ENCODE results near the gene PTPN22.

PTPN22 gene

DNA sequence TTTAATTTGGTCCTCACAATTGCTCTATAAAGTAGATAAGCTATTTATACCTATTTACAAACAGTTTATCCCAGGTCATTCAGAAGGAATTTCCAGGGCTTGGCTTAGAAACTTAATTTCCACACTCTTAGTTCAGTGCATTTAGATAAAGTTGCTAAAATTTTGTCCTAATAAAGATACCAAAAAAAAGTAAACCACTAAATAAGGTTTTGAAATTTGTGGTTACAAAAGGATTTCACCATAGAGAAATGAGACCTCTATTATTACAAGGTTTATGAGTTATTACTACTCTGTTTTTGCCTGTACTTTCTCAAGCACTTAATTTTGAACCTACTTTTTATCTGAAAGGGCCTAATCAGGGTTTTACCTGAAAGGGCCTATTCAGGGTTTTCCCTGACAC, 22.4 kb downstream of the PTPN22 start:
- no peak for DNase-seq

- DNase-seq: no peak
Observed at GRCh38 chr1:113846391-113847035, 25.0 kb downstream of the PTPN22 start.

- DNase-seq: no peak
Observed at GRCh38 chr1:113836534-113836933, 35.0 kb downstream of the PTPN22 start.

GRCh38 chr1:113835686-113836290, 35.7 kb downstream of the PTPN22 start:
- peak in 2 of 5 experiments; percentile 35 to 59 for DNase-seq

DNA sequence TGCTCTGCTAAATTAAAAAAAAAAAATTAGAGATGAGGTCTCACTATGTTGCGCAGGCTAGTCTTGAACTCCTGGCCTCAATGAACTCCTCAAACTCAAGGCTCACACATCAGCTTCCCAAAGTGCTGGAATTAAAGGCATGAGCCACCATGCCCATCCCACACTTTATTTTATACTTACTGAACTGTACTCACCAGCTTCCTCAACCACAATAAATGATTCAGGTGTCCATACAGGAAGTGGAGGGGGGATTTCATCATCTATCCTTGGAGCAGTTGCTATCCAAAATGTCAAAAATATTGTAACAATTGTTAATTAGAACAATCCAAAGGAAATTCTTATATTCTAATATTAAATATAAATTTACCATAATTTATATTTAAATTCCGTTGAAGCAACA, 36.8 kb downstream of the PTPN22 start:
- DNase-seq: no peak

DNA sequence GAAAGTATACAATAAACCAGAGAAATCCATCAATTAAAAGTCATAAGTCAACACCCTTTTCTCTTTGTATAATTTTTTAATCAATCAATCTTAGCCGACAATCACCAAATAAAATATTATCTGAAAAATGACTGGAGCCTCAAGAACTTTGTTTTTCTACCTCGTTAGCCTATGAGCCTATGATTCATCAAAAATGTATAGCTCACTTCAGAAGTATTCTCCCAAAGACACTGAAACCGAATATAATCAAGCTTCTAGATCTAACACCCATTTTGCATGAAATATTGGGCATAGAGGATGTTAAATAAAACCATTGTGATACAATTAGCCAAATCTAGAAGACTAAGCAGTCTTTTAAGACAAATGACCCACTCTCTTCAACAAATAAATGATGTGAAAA, 41.5 kb downstream of the PTPN22 start:
- no peak for DNase-seq

DNA sequence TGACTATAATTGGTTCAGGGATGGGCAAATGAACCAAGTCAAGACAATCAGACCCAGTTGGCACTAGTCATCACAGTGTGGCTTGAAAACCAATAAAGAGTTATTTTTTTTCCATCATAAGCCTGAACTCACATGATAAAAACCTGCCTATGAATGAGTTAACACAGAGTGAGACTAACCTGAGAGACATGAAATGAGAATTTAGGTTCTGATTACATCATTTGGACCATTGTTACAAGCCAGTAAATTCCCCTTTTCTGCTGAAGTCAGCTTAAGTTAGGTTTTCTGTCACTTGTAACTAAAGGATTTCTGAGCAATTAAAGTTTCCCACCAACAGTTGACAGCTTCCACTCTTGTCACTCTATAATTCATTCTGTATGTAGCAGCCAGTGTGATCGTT, 49.6 kb downstream of the PTPN22 start:
- DNase-seq: no peak

- no peak for DNase-seq
Observed at GRCh38 chr1:113818578-113818977, 52.9 kb downstream of the PTPN22 start.

GRCh38 chr1:113813218-113813617, 58.3 kb downstream of the PTPN22 start:
- no peak for DNase-seq

GRCh38 chr1:113812661-113813135, 58.8 kb downstream of the PTPN22 start:
- no peak for DNase-seq

- DNase-seq: peak; percentile 94 to 100 (median 98)
Observed at GRCh38 chr1:113811888-113812660, 59.4 kb downstream of the PTPN22 start, which contains the start of gene RSBN1. TSS of gene RSBN1 (minus strand) at chr1:113812476. CDS start at chr1:113812412, 64 bp downstream.

- peak in 2 of 5 experiments; percentile 10 to 51 for DNase-seq
Observed at GRCh38 chr1:113811156-113811887, 60.2 kb downstream of the PTPN22 start.

DNA sequence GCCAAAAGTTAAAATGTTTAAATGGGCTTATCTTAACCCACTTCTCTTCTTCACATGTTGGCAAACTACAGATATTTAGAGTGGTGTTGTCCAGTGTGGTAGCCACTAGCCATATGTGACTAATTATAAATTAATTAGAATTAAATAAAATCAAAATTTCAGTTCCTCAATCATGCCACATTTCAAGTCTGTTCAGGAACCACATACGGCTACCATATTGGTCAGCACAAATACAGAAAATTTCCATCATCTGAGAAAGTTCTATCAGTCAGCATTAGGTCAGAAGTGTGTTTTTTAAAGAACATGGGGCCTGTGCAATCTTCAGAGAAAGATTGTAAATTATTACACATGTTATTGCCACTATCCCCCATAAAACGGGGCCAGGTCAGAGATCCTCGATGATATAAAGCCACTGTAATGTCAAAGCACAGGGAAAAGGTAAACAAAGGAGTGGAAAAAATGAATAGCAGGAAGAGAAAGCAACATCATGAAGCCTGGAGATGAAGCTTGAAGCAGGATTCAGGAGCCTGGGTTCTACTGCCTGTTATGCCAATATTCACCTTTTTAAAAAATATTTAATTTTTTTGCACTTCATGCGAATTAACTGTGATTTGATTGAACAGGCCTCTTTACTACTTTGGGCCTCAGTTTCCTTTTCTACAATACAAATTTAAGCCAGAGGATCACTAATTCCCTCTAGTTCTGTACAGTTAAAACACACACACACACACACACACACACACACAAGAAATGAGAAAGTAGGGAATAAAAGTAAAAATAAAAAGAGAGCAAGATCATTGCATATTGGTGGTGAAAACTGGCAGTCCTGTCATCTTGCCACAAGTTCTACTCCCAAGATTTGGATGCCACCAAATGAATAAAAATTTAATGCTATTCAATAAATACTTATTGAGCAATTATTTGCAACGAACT, 61.6 kb downstream of the PTPN22 start:
- no peak for DNase-seq

GRCh38 chr1:113808450-113809195, 62.9 kb downstream of the PTPN22 start:
- DNase-seq: peak in 1 of 5 experiments; percentile 63

GRCh38 chr1:113805639-113806038, 65.9 kb downstream of the PTPN22 start:
- no peak for DNase-seq

- DNase-seq: no peak
Observed at GRCh38 chr1:113805256-113805531, 66.3 kb downstream of the PTPN22 start.

DNA sequence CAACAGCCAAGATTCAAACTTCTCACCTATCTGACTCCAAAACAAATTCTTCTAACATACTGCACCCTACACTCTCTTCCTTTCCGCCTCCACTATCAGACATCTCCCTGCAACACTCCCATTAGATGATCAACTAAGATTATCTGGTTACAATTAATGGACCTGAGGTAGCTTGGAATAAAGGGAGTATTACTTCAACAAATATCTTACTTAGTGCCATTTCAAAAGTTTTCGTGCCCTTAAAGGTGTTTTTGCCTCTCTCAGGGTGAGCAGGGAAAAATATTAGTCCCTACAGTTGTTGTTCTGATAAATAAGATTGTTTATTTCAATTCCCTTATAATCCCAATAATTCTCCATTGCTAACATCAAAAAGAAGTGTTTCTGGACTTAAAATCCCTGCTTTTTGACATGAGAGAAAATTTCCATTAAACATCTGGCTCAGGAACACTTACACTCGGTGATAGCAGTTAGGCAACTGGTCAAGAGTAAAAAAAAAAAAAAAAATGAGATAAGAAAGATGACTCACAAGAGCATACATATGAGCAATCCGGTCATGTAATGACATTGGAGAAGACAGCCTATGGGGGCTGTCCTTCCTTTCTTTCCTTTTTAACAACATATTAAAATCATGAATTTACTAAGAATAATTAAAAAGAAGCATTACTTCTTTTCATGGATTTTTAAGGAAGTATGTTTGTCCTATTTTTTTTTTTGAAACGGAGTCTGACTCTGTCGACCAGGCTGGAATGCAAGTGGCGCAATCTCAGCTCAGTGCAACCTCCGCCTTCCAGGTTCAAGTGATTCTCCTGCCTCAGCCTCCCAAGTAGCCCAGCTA, 66.9 kb downstream of the PTPN22 start:
- no peak for DNase-seq

DNA sequence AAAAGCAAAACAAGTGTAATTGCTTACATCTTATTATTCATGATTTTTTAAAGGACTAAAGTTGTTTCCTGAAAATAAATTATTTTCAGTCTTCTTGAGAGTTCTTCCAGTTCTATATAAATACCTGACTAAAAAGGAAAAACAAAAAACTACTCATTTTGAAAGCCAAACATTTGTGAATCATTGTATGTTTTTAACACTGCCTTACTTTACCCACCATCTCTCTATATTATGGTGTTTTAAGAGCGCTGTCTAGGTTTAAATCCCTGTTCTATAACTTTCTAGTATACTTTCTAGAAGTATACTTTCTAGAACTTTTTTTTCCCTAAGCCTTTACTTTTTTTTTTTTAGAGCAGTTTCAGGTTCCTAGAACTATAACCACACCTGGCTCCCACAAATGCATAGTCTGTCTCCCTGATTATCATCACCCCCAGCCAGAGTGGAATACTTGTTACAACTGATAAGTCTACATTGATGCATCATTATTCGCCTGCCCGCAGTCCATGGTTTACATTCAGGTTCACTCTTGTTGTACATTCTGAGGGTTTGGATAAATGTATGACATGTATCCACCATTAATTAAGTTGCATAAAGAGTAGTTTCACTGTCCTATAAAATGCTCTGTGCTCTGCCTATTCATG, 69.0 kb downstream of the PTPN22 start:
- peak in 1 of 5 experiments; percentile 29 for DNase-seq

DNA sequence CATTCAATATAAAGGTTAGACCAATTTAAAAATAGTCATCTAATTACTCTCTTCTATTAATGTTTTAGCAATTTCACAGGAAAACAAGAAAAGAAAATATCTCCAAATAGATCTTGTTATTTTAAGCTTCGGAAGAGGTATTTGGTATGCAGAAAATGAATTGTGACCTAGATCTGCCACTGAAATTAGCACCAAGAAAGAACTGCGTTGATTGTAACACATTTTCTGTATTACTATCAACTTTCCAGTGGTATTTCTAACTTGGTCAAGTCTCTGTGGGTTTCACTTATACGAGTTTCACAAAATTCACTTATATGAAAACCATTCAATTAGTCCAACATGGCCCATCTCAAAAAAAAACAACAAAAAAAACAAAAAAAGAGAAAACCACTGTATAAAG, 71.0 kb downstream of the PTPN22 start:
- no peak for DNase-seq

DNA sequence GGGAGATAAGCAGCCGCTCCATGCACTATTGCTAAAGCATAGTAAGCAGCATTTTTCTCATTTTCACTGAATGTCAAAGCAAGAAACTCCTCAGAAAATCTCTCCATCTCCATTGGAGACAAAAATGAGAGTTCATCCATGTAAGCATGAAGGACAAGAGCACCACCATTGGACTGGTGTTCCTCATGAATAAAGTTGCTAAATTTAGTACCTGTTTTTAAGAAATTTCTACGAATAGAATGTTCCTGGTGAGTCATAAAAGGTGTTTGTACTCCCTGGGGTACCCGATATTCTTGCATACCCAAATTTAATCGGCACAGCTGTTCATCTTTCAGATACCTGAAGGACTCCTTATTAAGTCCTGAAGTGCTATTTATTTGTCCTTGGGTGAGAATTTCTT, 74.0 kb downstream of the PTPN22 start:
- DNase-seq: no peak

All from T-helper 2 cell (primary cell).